HG02852 (cell line): Measurements from ENCODE around the gene ZNF350.
A peak's percentile ranks its signal among the peaks of the same experiment; 100 is the strongest.
"Not testable (repeated sequence)": the region's sequence is repeated elsewhere in the genome, so short reads cannot be mapped to it uniquely, and the experiment has no call there.

Experiments used
- ATAC-seq: cut with Tn5 transposase; IDR thresholded peaks from one replicate; pipeline ENCODE4 v1.9.1; 2021; ENCODE audit warnings: mild to moderate bottlenecking, moderate library complexity; ENCODE audit not compliant: unreplicated experiment

The ZNF350 gene

DNA sequence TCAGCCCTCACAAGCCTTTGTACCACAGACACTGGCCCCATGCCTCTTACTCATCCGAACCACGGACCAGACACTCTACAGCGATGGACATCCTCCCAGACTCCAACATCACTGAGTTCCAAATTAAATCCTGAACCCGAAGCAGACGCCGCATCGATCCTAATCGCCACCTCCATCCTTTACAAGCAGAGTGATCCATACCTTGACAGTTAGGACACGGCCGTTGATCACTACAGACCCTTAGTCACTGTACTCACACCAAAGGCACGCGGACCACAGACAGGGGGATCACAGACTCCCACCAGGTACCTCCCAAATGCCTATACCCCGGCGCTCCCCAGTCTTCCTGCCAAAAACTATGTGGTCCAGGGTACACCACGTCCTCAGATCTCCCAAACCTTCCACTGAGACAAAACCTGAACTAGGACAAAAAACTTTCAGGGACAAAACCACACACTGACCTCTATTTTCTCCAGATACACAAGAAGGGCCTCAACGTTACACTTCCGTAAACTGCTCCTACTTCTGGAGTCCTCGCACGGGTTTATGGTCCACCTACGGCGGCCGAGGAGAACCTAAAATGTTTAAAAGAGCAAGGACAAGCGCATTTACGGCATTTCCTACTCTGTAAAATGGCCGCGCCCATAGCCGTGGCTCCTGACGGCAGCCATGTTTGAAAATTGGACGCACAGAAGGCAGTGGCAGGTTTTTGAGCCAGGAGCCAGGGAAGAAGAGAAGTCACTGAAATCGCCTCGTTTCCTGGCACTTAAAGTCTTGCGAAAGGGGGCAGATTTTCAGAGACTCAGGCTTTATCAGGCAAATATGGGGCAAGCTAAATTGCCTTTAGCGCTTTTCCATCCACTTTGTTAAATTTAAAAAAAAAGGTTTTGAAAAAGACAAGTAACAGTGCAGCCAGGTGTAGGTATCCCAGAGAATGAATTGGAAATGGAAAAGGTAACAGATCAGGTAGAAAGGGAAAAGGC is at the start of gene ZNF350:
ZNF350 (minus strand) TSS at position 532 of the 983 bp plus-strand sequence. CDS start 12,480 bp downstream, outside the sequence.
- ATAC-seq, result peak; percentile 68

DNA sequence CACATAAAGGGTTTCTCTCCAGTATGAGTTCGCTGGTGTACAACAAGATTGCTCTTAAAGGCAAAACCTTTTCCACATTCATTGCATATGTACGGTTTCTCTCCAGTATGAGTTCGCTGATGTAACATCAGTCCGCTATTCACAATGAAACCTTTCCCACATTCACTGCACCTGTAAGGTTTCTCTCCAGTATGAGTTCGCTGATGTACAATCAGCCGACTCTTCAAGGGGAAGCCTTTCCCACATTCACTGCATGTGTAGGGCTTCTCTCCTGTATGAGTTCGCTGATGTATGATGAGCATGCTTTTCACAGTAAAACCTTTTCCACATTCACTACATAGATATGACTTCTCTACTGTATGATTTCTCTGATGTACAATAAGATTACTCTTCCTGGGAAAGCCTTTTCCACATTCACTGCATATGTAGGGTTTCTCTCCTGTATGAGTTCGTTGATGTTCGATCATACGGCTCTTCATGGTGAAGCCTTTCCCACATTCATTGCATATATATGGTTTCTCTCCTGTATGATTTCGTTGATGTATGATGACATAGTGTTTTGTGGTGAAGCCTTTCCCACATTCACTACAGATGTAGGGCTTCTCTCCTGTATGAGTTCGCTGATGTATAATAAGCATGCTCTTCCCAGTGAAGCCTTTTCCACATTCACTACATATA is 47.5 kb upstream of the ZNF350 start:
- ATAC-seq, result no peak

DNA sequence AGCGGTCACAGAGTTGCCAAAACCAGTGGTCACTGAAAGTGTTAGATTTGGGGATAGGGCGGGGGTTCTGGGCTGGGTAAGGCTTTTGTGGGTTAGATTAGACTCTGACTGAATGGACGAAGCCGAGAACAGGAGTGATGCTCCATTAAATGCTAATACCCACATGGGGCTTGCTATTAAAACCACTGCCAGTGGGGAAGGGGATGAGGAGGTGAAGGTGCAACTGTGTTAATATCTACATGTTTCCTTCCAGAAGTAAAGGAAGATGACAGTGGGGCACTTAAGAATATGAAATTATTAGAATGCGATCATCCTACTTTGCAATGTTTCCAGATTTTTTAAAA is 42.1 kb upstream of the ZNF350 start:
- ATAC-seq, result peak; percentile 10

DNA sequence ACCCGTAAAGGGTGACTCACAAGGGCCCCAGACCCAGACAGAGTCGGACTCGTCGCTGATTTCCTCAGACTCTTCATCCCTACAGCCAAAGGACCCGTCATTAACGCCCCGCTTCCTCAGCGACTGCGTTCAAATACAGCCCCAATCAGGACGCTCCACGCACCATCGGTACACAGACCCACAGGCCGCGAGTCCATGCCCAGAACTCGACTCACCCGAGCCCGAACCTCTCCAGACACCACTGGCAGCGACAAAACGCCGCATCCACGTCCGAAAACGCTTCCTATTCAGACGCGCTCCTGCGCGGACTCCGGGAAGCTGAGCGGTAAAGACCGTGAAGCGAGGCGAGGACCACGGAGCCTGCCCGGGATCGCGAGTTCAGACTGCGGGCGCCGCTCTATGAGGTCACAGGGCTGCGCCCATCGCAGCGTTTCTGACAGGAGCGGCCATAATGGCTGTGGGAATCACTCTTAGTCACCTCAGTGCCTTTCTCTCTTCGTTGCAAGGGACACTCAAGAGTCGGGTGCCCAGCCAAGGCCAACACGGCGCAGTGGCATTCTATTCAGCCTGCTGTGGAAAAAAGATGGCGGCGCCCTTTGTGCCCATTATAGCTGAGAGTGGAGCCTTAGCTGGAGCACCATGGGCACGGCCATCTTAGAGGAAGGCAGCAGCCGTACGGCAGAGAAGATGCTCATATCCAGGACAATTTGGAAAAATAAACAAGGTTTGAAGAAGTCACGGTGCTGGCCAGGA is 41.6 kb upstream of the ZNF350 start, which contains the start of gene ZNF614:
ZNF614 (minus strand) TSS at position 353 of the 753 bp plus-strand sequence. CDS start 2,634 bp downstream, outside the sequence.
- peak; percentile 79 for ATAC-seq

DNA sequence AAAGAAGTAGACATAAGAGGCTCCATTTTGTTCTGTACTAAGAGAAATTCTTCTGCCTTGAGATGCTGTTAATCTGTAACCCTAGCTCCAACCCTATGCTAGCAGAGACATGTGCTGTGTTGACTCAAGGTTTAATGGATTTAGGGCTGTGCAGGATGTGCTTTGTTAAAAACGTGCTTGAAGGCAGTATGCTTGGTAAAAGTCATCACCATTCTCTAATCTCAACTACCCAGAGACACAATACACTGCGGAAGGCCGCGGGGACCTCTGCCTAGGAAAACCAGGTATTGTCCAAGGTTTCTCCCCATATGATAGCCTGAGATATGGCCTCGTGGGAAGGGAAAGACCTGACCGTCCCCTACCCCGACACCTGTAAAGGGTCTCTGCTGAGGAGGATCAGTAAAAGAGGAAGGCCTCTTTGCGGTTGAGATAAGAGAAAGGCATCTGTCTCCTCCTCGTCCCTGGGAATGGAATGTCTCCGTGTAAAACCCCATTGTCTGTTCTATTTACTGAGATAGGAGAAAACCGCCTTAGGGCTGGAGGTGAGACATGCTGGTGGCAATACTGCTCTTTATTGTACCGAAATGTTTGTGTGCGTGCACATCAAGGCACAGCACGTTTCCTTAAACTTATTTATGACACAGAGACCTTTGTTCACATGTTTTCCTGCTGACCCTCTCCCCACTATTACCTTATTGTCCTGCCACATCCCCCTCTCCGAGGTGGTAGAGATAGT is 39.8 kb upstream of the ZNF350 start:
- not testable (repeated sequence) for ATAC-seq

DNA sequence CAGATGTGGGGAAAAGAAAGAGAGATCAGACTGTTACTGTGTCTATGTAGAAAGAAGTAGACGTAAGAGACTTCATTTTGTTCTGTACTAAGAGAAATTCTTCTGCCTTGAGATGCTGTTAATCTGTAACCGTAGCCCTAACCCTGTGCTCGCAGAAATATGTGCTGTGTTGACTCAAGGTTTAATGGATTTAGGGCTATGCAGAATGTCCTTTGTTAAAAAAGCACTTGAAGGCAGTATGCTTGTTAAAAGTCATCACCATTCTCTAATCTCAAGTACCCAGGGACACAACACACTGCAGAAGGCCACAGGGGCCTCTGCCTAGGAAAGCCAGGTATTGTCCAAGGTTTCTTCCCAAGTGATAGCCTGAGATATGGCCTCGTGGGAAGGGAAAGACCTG is 37.8 kb upstream of the ZNF350 start:
- ATAC-seq, result not testable (repeated sequence)

DNA sequence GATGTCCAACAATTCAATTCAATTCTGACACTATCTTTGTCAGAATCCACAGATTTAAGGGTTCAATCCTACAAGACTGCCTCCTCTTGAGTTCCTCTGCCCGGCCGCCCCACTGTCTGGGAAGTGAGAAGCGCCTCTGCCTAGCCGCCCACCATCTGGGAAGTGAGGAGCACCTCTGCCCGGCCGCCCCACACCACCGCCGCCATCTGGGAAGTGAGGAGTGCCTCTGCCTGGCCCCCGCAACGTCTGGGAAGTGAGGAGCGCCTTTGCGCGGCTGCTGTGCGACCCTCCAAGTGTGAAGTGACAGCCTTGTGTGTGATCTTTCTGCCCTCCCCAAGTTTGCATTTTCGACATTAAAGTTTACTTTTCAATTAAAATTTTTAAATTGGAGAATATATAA is 35.6 kb upstream of the ZNF350 start:
- no peak for ATAC-seq

DNA sequence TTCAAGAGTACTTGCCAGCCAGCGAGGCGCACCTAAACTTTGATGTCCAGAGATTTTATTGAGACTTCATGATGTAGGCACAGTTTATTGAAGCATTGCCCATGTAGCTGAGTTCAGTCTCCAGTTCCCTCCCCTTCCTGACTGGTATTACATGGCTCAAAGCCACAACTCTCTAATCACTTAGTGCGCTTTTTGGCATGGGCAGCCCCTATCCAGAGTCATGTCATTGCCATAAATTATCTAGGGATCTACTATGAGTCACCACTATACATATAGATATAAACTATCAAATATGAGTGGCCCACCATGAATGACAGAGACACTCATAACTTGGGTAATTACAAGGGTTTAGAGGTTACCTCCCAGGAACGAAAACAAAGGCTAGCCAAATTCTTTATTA is 33.9 kb upstream of the ZNF350 start:
- no peak for ATAC-seq

DNA sequence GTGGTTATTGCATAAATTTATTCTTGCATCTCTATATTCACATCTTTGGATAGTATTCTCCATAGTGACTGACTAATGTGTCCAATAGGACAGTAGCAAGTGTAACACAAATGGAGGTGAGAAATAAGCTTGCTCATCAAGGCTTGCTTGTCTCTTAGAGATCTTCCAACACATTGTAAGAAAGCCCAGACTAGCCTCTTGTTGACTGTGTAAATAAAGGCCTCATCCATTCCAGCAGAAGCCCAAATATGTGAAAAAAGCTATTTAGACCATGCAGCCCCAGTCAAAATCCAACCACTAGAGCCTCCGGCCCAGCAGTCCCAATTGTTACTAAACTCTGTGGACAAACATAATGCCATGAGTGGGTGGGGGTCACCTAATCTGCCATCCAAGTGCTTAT is 24.0 kb upstream of the ZNF350 start:
- no peak for ATAC-seq

DNA sequence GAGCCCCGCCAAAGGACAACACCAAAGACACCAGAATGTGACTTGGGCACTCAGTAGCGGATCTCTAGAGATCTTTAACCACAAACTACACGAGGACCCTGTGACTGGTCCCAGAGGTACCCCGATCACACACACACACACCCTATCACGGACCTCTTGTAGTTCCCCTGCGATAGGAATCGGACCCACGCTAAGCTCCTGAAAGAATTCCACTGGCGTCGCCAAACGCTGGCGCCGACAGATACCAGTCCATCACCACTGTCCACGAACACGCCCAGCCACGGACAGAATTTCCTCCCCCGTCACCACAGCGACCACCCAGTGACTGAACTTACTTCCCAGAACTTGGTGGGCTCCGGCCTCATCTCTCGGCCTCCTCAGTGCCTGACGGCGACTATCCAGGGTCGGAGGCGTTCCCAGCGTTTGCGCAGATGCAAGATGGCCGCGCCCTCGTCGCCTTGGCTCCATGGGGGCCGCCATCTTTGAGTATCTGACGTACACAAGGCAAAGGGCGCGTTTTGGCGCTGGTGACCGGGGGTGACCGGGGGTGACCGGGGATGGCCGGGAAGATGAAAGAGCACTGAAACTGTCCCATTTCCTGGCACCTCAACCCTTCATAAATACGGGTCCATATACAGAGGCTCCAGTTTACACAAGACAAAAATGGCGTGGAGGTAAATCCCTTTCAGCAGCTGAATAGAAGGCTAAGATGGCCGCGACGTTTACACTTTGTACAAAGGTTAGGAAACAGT is 21.3 kb upstream of the ZNF350 start, which contains the start of gene ZNF615:
ZNF615 (minus strand) TSS at position 406 of the 752 bp plus-strand sequence. CDS start 4,500 bp downstream, outside the sequence.
- peak; percentile 89 for ATAC-seq

DNA sequence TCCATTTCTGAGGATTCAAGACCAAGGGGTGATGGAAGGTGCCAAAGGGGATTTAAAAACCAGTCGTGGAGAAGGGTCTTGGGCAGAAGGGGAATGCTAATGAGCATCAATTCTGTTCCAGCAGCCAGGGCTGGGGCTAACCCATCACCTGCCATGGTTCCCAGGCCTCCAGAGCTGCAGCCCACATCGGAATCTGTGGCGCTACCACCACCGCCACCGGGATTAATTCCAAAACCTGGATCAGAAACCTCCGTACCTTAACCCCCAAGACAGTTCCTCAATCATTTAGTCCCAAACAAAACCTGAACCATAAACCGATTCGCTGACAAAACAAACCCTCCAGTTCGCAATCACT is 20.8 kb upstream of the ZNF350 start:
- no peak for ATAC-seq

DNA sequence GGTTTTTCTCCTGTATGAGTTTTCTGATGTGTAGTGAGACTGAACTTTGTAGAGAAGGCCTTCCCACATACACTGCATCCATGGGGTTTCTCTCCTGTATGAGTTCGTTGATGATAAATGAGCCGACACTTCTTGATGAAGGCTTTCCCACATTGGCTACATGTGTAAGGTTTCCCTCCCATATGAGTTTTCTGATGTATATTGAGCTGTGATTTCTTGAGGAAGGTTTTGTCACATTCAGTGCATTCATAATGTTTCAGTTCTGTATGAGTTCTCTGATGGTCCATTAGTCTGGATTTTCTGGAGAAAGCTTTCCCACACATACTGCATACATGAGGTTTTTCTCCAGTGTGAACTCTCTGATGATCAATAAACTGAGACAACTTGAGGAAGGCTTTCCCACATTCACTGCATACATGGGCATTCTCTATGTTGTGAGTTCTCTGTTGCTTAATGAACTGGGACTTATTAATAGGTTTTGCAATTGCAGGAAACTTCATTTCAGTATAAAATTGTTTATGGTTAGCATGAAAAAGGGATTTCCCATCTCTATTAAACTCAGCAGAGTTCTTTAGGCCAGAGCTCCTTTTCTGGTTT is 7.5 kb upstream of the ZNF350 start:
- ATAC-seq, result no peak

DNA sequence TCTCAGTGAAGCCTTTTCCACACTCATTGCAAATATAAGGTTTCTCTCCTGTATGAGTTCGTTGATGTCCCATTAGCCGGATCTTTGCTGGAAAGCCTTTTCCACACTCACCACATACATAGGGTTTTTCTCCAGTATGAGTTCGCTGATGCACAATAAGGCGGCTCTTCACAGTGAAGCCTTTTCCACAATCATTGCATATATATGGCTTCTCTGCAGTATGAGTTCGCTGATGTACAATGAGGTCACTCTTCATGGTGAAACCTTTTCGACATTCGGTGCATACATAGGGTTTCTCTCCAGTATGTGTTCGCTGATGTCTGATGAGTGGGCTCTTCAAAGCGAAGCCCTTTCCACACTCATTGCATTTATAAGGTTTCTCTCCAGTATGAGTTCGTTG is 6.8 kb upstream of the ZNF350 start:
- no peak for ATAC-seq

DNA sequence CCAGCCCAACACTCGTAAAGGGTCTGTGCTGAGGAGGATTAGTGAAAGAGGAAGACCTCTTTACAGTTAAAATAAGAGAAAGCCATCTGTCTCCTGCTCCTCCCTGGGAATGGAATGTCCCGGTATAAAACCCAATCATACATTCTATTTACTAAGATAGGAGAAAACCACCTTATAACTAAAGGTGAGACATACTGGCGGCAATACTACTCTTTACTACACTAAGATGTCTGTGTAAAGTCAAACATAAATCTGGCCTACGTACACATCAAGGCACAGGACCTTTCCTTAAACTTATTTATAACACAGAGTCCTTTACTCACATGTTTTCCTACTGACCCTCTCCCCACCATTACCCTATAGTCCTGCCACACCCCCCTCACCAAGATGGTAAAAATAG is 3.3 kb downstream of the ZNF350 start:
- ATAC-seq, result no peak

DNA sequence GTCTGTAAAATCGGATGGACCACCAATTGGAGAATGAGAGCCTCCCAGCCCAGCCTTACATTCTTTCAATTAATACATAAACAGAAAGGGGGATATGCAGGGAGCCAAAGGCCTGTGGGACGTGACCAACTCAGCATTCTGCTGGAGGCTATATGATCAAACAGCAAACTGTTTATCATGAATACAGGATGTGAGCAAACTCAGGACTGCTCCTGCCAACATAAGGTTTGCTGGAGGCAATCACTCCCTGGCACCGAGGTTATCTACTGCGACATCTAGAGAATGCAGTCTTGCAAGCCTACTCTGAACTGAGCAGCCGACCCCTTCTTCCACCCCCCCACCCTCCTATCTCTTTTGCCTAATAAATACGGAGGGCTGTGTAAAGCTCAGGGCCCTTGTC is 5.7 kb downstream of the ZNF350 start:
- ATAC-seq, result not testable (repeated sequence)

DNA sequence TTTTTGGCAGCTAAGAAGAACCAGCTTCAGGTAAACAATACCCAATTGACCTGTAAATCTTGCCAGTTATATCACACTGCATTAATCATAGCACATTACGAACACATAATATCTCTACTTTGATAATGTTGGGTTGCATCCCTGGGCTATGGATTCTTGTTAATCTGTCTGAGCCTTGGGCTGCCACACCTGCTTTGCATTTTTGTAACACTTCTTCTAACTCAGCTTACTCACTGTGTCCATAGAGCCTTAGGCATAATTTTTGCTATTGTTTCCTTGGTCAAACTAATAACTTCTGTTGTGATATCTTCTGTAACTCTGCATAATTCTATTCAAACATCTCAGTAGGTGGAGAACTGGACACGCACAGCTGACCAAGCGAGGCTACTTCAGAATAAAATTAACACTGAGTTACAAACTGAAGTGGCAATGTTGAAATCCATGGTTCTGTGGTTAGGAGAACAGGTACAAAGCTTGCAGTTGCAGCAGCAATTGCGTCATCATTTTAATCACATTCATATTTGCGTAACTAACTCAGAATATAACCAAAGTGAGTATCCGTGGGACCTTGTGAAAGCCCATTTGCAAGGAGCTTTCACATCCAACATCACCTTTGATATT is 6.4 kb downstream of the ZNF350 start:
- no peak for ATAC-seq

DNA sequence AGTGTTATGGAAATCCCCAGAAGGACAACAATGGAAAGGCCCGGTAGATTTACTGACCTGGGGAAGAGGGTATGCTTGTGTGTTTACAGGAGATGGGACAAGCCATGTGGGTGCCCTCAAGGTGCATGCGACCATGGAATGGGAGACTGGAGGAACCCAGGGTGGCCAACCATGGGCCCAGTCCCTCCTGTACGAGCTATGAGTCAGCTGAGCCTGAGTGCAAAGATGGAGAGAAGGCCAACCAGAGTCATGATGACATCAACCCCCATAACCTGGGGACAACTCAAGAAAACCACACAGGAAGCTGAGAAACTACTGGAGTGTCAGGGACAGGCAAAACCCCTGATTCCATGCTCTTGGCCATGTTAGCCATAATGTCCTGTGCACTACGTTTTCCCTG is 7.8 kb downstream of the ZNF350 start:
- no peak for ATAC-seq

DNA sequence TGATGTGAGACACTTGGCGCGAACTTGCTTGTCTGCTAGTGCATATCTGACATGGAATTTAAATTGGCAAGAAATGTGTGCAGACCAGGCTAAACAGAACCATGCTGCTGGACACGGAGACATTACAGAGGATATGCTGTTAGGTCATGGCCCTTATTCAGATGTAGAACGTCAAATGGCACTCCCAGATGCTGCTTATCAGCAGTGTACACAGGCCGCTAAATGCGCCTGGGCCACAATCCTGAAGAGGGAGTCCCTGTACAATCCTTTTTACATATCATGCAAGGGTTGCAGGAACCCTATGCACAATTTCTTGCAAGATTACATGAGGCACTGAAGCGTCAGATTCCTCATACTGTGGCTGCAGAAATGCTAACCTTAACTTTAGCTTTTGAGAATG is 9.3 kb downstream of the ZNF350 start:
- ATAC-seq, result no peak

DNA sequence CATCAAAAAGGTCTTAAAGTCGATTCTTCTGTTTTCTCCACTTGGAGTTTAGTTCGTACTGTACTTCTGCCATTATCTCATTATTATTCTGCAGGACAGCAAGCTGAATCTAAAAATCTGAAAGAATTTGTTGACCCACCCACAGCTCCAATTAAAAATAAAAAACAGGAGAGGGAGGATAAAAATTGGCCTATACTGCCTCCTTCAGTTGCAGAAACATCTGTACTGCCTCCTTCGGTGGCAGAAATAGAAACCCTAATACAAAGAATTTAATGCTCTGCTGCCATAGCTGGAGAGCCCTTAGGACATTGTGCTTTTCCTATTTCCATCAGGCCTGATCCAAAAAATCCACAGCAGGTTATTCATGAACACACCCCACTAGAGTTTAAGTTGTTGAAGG is 9.8 kb downstream of the ZNF350 start:
- ATAC-seq, result no peak
